ENCODE measurements around the gene GOLGA8K.
"Not testable (repeated sequence)": the region's sequence is repeated elsewhere in the genome, so short reads cannot be mapped to it uniquely, and the experiment has no call there.

The GOLGA8K gene

GRCh38 chr15:32373707-32374106 lies 29.4 kb downstream of the GOLGA8K start:
- not testable (repeated sequence) for DNase-seq (ENCODE audit: low read depth); H3K36me3 ChIP-seq (ENCODE audit: control insufficient read depth, insufficient read depth, low read length, severe bottlenecking); H3K4me1 ChIP-seq (ENCODE audit: control insufficient read depth, insufficient read depth, low read length); H3K27me3 ChIP-seq (replicated peaks; ENCODE audit: control insufficient read depth, insufficient read depth, low read length); H3K9ac ChIP-seq (ENCODE audit: low read length); H3K9me3 ChIP-seq (ENCODE audit: control insufficient read depth, low read length); H3K4me3 ChIP-seq (ENCODE audit: low read length)

GRCh38 chr15:32372075-32372474 lies 31.0 kb downstream of the GOLGA8K start:
- not testable (repeated sequence) for H3K4me1 ChIP-seq (ENCODE audit: control insufficient read depth, insufficient read depth, low read length); DNase-seq (ENCODE audit: low read depth); H3K9ac ChIP-seq (ENCODE audit: low read length); H3K9me3 ChIP-seq (ENCODE audit: control insufficient read depth, low read length); H3K4me3 ChIP-seq (ENCODE audit: low read length); H3K36me3 ChIP-seq (ENCODE audit: control insufficient read depth, insufficient read depth, low read length, severe bottlenecking); H3K27me3 ChIP-seq (replicated peaks; ENCODE audit: control insufficient read depth, insufficient read depth, low read length)

GRCh38 chr15:32370526-32370925 lies 32.6 kb downstream of the GOLGA8K start:
- DNase-seq (ENCODE audit: low read depth); H3K9me3 ChIP-seq (ENCODE audit: control insufficient read depth, low read length); H3K4me3 ChIP-seq (ENCODE audit: low read length); H3K4me1 ChIP-seq (ENCODE audit: control insufficient read depth, insufficient read depth, low read length); H3K27me3 ChIP-seq (replicated peaks; ENCODE audit: control insufficient read depth, insufficient read depth, low read length); H3K9ac ChIP-seq (ENCODE audit: low read length); H3K36me3 ChIP-seq (ENCODE audit: control insufficient read depth, insufficient read depth, low read length, severe bottlenecking): not testable (repeated sequence)

- H3K36me3 ChIP-seq (ENCODE audit: control insufficient read depth, insufficient read depth, low read length, severe bottlenecking), result not testable (repeated sequence)
These were observed 33.0 kb downstream of the GOLGA8K start for GRCh38 chr15:32370064-32370463.

GRCh38 chr15:32366492-32366891 lies 36.6 kb downstream of the GOLGA8K start:
- H3K36me3 ChIP-seq (ENCODE audit: control insufficient read depth, insufficient read depth, low read length, severe bottlenecking); H3K4me3 ChIP-seq (ENCODE audit: low read length): not testable (repeated sequence)

More at GRCh38 chr15:32370064-32370463, 33.0 kb downstream of the GOLGA8K start:
- H3K4me1 ChIP-seq (ENCODE audit: control insufficient read depth, insufficient read depth, low read length); H3K9me3 ChIP-seq (ENCODE audit: control insufficient read depth, low read length); DNase-seq (ENCODE audit: low read depth); H3K27me3 ChIP-seq (replicated peaks; ENCODE audit: control insufficient read depth, insufficient read depth, low read length); H3K4me3 ChIP-seq (ENCODE audit: low read length); H3K9ac ChIP-seq (ENCODE audit: low read length): not testable (repeated sequence)

GRCh38 chr15:32365955-32366354 lies 37.1 kb downstream of the GOLGA8K start:
- not testable (repeated sequence) for H3K36me3 ChIP-seq (ENCODE audit: control insufficient read depth, insufficient read depth, low read length, severe bottlenecking); DNase-seq (ENCODE audit: low read depth); H3K9ac ChIP-seq (ENCODE audit: low read length); H3K4me3 ChIP-seq (ENCODE audit: low read length); H3K27me3 ChIP-seq (replicated peaks; ENCODE audit: control insufficient read depth, insufficient read depth, low read length); H3K9me3 ChIP-seq (ENCODE audit: control insufficient read depth, low read length); H3K4me1 ChIP-seq (ENCODE audit: control insufficient read depth, insufficient read depth, low read length)

More at GRCh38 chr15:32366492-32366891, 36.6 kb downstream of the GOLGA8K start:
- H3K9me3 ChIP-seq (ENCODE audit: control insufficient read depth, low read length); DNase-seq (ENCODE audit: low read depth); H3K27me3 ChIP-seq (replicated peaks; ENCODE audit: control insufficient read depth, insufficient read depth, low read length); H3K9ac ChIP-seq (ENCODE audit: low read length); H3K4me1 ChIP-seq (ENCODE audit: control insufficient read depth, insufficient read depth, low read length): not testable (repeated sequence)

- not testable (repeated sequence) for H3K4me3 ChIP-seq (ENCODE audit: low read length); H3K27me3 ChIP-seq (replicated peaks; ENCODE audit: control insufficient read depth, insufficient read depth, low read length); H3K9ac ChIP-seq (ENCODE audit: low read length); DNase-seq (ENCODE audit: low read depth); H3K36me3 ChIP-seq (ENCODE audit: control insufficient read depth, insufficient read depth, low read length, severe bottlenecking); H3K9me3 ChIP-seq (ENCODE audit: control insufficient read depth, low read length); H3K4me1 ChIP-seq (ENCODE audit: control insufficient read depth, insufficient read depth, low read length)
These were observed 38.1 kb downstream of the GOLGA8K start for GRCh38 chr15:32364944-32365343.

GRCh38 chr15:32363449-32363848 lies 39.6 kb downstream of the GOLGA8K start:
- H3K9ac ChIP-seq (ENCODE audit: low read length); H3K4me3 ChIP-seq (ENCODE audit: low read length); H3K9me3 ChIP-seq (ENCODE audit: control insufficient read depth, low read length); H3K4me1 ChIP-seq (ENCODE audit: control insufficient read depth, insufficient read depth, low read length); DNase-seq (ENCODE audit: low read depth); H3K27me3 ChIP-seq (replicated peaks; ENCODE audit: control insufficient read depth, insufficient read depth, low read length); H3K36me3 ChIP-seq (ENCODE audit: control insufficient read depth, insufficient read depth, low read length, severe bottlenecking): not testable (repeated sequence)

GRCh38 chr15:32361662-32362061 lies 41.4 kb downstream of the GOLGA8K start:
- not testable (repeated sequence) for H3K36me3 ChIP-seq (ENCODE audit: control insufficient read depth, insufficient read depth, low read length, severe bottlenecking); H3K4me1 ChIP-seq (ENCODE audit: control insufficient read depth, insufficient read depth, low read length); DNase-seq (ENCODE audit: low read depth); H3K9ac ChIP-seq (ENCODE audit: low read length); H3K4me3 ChIP-seq (ENCODE audit: low read length); H3K27me3 ChIP-seq (replicated peaks; ENCODE audit: control insufficient read depth, insufficient read depth, low read length); H3K9me3 ChIP-seq (ENCODE audit: control insufficient read depth, low read length)

- H3K9ac ChIP-seq (ENCODE audit: low read length); H3K9me3 ChIP-seq (ENCODE audit: control insufficient read depth, low read length); DNase-seq (ENCODE audit: low read depth); H3K27me3 ChIP-seq (replicated peaks; ENCODE audit: control insufficient read depth, insufficient read depth, low read length); H3K4me3 ChIP-seq (ENCODE audit: low read length); H3K4me1 ChIP-seq (ENCODE audit: control insufficient read depth, insufficient read depth, low read length); H3K36me3 ChIP-seq (ENCODE audit: control insufficient read depth, insufficient read depth, low read length, severe bottlenecking): not testable (repeated sequence)
These were observed 44.6 kb downstream of the GOLGA8K start for GRCh38 chr15:32358462-32358861.

GRCh38 chr15:32356909-32357308 lies 46.2 kb downstream of the GOLGA8K start:
- DNase-seq (ENCODE audit: low read depth); H3K9me3 ChIP-seq (ENCODE audit: control insufficient read depth, low read length): not testable (repeated sequence)

GRCh38 chr15:32352748-32353147 lies 50.3 kb downstream of the GOLGA8K start:
- DNase-seq (ENCODE audit: low read depth); H3K36me3 ChIP-seq (ENCODE audit: control insufficient read depth, insufficient read depth, low read length, severe bottlenecking): not testable (repeated sequence)

More at GRCh38 chr15:32356909-32357308, 46.2 kb downstream of the GOLGA8K start:
- not testable (repeated sequence) for H3K27me3 ChIP-seq (replicated peaks; ENCODE audit: control insufficient read depth, insufficient read depth, low read length); H3K4me3 ChIP-seq (ENCODE audit: low read length); H3K9ac ChIP-seq (ENCODE audit: low read length); H3K4me1 ChIP-seq (ENCODE audit: control insufficient read depth, insufficient read depth, low read length); H3K36me3 ChIP-seq (ENCODE audit: control insufficient read depth, insufficient read depth, low read length, severe bottlenecking)

More at GRCh38 chr15:32352748-32353147, 50.3 kb downstream of the GOLGA8K start:
- H3K9ac ChIP-seq (ENCODE audit: low read length); H3K4me1 ChIP-seq (ENCODE audit: control insufficient read depth, insufficient read depth, low read length); H3K4me3 ChIP-seq (ENCODE audit: low read length); H3K27me3 ChIP-seq (replicated peaks; ENCODE audit: control insufficient read depth, insufficient read depth, low read length); H3K9me3 ChIP-seq (ENCODE audit: control insufficient read depth, low read length): not testable (repeated sequence)

Measured in adipocyte (in vitro differentiated cells).